ENCODE results near the gene CCDC167. TPM values are rescaled to one million over a fixed set of nuclear protein-coding genes. Genes with fewer than 3 reads are reported as not detected.

The CCDC167 gene
- total RNA-seq, 2 experiments from 2014 or later, result 53.4 to 57.1 TPM

DNA sequence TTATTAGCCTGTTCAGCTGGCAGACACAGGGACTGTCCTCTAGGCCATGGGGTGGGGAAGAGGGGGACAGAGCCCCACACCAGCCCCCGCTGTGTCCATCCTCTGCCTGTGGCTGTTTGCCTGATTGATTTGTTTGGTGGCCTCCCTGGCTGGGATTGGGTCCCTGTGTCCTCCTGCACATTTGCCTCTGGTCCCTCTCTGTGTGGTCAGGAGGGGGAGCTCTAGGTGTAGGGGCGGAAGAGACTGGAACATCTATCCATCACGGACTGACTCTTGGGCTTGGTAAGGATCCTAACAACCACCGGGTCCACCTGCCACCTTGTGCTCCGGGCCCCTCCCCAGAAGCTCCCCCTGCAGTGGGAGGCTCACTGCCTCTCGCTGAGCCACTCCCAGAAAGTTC is 38.4 kb upstream of the CCDC167 start:
- Mint-ChIP-seq H3K4me3 (no peak overlapping the region), H3K9me3 (no peaks in the 10 kb centered on the region), H3K36me3 (ENCODE audit: low read depth) (no peaks in the 10 kb centered on the region), H3K27me3 (ENCODE audit: low read depth) (no peaks in the 10 kb centered on the region), H3K27ac (no peak overlapping the region), H3K4me1 (ENCODE audit: low read depth) (peaks cover 8% of the 10 kb centered on the region)
- DNase-seq, result no peak
- CTCF ChIA-PET, result interaction anchor here (0.6 to 4.9 kb wide), 6 partner anchors 10 to 115 kb away, joined by 3 to 44 read pairs (median 5); no protein-coding TSS in a partner anchor
- intact Hi-C loops (cut with micrococcal nuclease), result no loop called here

DNA sequence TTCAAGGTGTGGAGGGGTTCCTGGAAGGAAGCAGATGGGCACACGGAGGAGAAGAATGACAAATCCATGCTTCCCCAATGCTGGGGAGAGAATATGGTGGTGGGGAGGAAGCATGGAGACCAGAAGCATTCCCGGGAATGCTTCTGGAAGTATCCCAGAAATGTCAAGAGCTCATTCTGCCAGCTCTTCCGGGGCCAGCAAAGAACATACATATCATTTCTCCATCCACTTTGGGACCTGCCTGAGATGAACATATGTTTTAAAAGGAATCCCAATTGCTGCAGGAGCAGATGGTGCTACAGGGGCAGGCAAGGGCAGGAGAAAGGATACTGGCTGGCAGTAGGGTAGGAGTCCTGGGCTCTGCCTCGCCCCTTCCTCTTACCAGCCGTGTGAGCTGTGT is 37.9 kb upstream of the CCDC167 start:
- DNase-seq, result no peak
- H3K4me3 Mint-ChIP-seq, result no peak overlapping the region

DNA sequence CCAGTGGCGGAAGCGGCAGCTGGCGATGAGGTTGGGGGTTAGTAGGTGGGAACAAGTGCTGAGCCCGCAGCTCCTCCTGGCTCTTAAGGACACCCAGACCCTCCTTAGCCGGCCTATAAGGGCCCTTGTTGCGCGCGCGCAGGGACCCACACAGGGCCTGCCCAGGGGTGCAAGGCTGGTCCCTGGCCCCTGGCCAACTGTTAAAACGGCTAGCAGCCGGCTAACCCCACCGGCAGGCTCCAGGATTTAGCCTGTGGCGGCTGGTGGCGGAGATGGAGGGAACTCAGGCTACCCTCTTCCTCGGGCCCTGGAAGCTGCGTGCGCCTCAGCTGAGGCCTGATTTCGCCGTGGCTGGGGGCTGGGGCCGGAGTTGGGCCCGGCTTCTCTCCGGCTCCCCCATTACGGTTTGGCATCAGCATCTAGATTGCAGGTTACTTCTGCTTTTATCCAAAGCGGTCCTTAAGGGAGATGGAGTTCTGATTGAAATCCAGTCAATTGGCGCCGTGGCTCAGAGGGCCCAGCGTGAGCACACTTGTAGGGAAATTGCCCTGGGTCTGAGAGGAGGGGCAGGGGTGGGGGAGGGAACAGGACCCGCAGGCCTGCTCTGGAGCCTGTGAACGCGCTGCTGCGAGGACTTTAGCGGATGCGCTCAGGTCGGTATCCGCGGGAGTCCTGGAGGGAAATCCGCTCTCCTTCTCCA is 36.9 kb upstream of the CCDC167 start:
- Mint-ChIP-seq H3K4me1 (ENCODE audit: low read depth) (peaks cover 8% of the 10 kb centered on the region), H3K27ac (no peak overlapping the region), H3K4me3 (no peak overlapping the region), H3K36me3 (ENCODE audit: low read depth) (no peaks in the 10 kb centered on the region), H3K9me3 (no peaks in the 10 kb centered on the region), H3K27me3 (ENCODE audit: low read depth) (no peaks in the 10 kb centered on the region)
- intact Hi-C loops (cut with micrococcal nuclease), result loop anchor here (2.0 kb wide), 1 partner anchor 30 kb away; no protein-coding TSS in a partner anchor
- DNase-seq, result no peak
- CTCF ChIA-PET, result interaction anchor here (0.7 to 4.9 kb wide), 4 partner anchors 19 to 153 kb away, joined by 3 to 44 read pairs (median 6); no protein-coding TSS in a partner anchor

More for the DNA sequence above, 37.9 kb upstream of the CCDC167 start:
- intact Hi-C loops (cut with micrococcal nuclease), result loop anchor here (2.0 kb wide), 1 partner anchor 29 kb away; no protein-coding TSS in a partner anchor
- Mint-ChIP-seq H3K4me1 (ENCODE audit: low read depth) (peaks cover 8% of the 10 kb centered on the region), H3K9me3 (no peaks in the 10 kb centered on the region), H3K27me3 (ENCODE audit: low read depth) (no peaks in the 10 kb centered on the region), H3K27ac (no peak overlapping the region), H3K36me3 (ENCODE audit: low read depth) (no peaks in the 10 kb centered on the region)
- CTCF ChIA-PET, result interaction anchor here (0.7 to 4.9 kb wide), 4 partner anchors 11 to 116 kb away, joined by 3 to 44 read pairs (median 8); no protein-coding TSS in a partner anchor

DNA sequence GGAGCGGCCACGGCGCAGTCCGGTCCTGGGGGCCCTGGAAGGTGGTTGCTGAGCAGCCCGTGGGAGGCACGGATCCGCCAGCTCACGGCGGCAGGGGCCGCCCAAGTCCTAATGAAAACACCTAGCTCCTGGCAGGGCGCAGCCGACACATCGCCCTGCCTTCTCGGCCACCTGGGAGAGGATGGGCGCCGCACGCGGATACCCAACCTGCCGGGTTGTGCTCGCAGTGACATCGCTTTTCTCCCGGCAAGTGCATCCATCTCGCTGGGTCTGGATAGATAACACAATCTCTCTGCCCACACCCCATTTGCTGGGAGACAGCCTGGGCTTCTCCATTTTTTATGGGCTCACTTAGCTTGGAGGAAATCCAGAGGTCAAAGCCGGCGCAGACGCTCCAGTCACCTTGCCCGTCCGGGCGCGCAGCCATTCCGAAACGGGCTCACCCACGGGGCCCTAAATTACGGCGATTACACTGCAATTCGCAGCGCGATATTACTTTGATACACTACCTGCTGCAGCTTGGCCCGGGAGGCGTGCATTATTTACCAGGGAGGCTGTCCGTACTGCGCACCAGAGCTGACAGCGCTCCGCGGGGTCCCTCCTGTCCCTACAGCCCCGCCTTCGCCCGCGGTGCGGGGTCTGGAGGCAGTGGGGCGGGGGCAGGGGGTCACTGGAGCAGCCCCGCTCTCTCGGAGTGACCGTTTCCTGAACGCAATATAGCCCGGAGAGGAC is 36.2 kb upstream of the CCDC167 start:
- peaks cover 8% of the 10 kb centered on the region for H3K4me1 Mint-ChIP-seq (ENCODE audit: low read depth)
- DNase-seq, result peak; percentile 45
- no peaks in the 10 kb centered on the region for H3K9me3 Mint-ChIP-seq
- H3K36me3 Mint-ChIP-seq (ENCODE audit: low read depth), result no peaks in the 10 kb centered on the region
- H3K27ac Mint-ChIP-seq, result no peak overlapping the region
- peak overlapping the region; percentile 51 for H3K4me3 Mint-ChIP-seq
- CTCF ChIA-PET, result interaction anchor here (0.6 to 4.9 kb wide), 6 partner anchors 18 to 1150 kb away, joined by 3 to 44 read pairs (median 3); no protein-coding TSS in a partner anchor
- H3K27me3 Mint-ChIP-seq (ENCODE audit: low read depth), result no peaks in the 10 kb centered on the region
- intact Hi-C loops (cut with micrococcal nuclease), result loop anchor here (2.0 kb wide), 2 partner anchors 17 to 31 kb away; no protein-coding TSS in a partner anchor

DNA sequence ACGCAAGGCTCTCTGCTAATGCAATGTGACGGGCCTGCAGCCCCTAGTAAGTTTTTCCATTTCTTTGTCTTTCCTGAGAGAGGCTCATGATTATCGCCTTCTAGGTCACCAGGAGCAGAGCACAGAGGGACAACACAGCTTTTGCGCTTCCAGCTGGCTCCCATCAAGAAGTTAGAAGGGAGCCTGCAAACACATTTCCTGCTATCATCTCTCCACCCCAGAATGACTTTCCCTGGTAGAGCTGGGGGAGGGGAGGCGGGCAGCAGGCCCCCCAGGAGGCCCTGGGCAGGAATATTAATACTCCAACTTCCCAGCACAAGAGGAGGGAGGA is 35.7 kb upstream of the CCDC167 start:
- Mint-ChIP-seq H3K4me3 (no peak overlapping the region), H3K36me3 (ENCODE audit: low read depth) (no peaks in the 10 kb centered on the region), H3K9me3 (no peaks in the 10 kb centered on the region), H3K4me1 (ENCODE audit: low read depth) (peaks cover 8% of the 10 kb centered on the region), H3K27ac (no peak overlapping the region), H3K27me3 (ENCODE audit: low read depth) (no peaks in the 10 kb centered on the region)
- CTCF ChIA-PET, result interaction anchor here (0.6 to 4.9 kb wide), 5 partner anchors 18 to 1151 kb away, joined by 3 to 44 read pairs (median 3); no protein-coding TSS in a partner anchor
- intact Hi-C loops (cut with micrococcal nuclease), result loop anchor here (2.0 kb wide), 1 partner anchor 17 kb away; no protein-coding TSS in a partner anchor
- no peak for DNase-seq

DNA sequence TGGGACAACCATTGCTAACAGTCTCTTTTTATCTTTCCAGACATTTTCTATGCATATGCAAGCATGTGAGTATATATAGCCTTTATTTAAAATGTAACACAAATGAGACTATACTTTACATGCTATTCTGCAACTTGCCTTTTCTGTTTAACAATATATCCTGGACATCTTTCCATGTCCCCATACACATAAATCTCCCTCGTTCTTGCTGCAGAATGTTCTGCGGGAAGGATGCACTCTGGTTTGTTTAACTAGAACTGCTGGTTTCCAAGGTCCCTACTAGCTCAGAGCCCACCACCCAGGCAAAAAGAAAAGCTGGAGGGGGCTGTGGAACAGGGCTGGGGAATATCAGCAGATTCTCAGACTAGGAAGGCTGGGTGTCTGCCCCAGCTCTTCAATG is 35.2 kb upstream of the CCDC167 start:
- DNase-seq, result no peak
- intact Hi-C loops (cut with micrococcal nuclease), result loop anchor here (2.0 kb wide), 1 partner anchor 18 kb away; no protein-coding TSS in a partner anchor
- Mint-ChIP-seq H3K4me1 (ENCODE audit: low read depth) (peaks cover 8% of the 10 kb centered on the region), H3K27ac (no peak overlapping the region), H3K9me3 (no peaks in the 10 kb centered on the region), H3K4me3 (no peak overlapping the region), H3K27me3 (ENCODE audit: low read depth) (no peaks in the 10 kb centered on the region), H3K36me3 (ENCODE audit: low read depth) (no peaks in the 10 kb centered on the region)
- CTCF ChIA-PET, result interaction anchor here (0.5 to 4.9 kb wide), 5 partner anchors 17 to 158 kb away, joined by 3 to 44 read pairs (median 3); no protein-coding TSS in a partner anchor

DNA sequence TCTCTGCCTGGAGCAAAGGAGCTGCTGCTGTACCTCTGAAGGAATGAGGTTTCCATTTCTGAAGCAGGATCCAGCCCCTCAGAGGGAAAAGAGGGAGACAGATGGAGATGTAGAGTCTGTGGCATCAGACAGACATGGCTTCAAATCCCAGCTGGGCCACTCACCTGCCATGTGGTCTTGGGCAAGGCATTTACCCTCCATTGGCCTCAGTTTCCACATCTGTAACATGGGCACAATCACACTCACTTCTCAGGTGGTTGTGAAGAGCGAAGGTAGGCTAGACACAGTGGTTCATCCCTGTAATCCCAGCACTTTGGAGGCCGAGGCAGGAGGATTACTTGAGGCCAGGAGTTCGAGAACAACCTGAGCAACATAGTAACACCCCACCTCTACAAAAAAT is 32.4 kb upstream of the CCDC167 start:
- DNase-seq, result no peak
- no peaks in the 10 kb centered on the region for H3K36me3 Mint-ChIP-seq (ENCODE audit: low read depth)
- no peak overlapping the region for H3K27ac Mint-ChIP-seq
- H3K4me1 Mint-ChIP-seq (ENCODE audit: low read depth), result peaks cover 9% of the 10 kb centered on the region
- H3K4me3 Mint-ChIP-seq, result no peak overlapping the region
- H3K27me3 Mint-ChIP-seq (ENCODE audit: low read depth), result no peaks in the 10 kb centered on the region
- no peaks in the 10 kb centered on the region for H3K9me3 Mint-ChIP-seq
- intact Hi-C loops (cut with micrococcal nuclease), result no loop called here
- CTCF ChIA-PET, result interaction anchor here (0.6 to 1.1 kb wide), 3 partner anchors 13 to 34 kb away, joined by 3 to 5 read pairs (median 3); no protein-coding TSS in a partner anchor

DNA sequence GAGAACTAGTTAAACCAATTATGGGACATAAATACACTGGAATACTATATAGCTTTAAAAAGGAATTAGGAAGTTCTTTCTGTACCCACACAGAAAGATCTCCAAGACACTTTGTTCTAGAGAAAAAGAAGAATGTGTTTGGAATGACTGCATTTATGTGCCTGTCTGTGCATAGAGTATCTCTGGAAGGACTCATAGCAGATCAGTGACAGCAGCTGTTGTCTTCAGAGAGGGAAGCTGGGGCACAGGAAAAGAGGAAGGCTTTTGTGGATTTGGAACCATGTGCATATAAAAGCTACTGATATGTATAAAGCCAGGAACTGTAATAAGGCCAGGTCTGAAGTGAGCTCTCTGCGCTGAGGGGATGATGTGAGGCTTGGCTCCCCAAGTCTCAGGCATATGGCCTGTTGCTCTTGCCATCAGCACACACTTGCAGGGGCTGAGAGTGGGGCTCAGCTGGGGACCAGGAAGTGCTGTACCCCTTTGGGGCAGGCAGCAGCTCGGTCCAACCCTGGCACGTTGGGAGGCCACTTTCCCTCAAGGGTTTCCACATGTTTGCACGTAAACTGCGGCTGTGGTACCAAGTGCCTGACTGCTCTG is 31.8 kb upstream of the CCDC167 start:
- H3K4me1 Mint-ChIP-seq (ENCODE audit: low read depth), result peaks cover 14% of the 10 kb centered on the region

DNA sequence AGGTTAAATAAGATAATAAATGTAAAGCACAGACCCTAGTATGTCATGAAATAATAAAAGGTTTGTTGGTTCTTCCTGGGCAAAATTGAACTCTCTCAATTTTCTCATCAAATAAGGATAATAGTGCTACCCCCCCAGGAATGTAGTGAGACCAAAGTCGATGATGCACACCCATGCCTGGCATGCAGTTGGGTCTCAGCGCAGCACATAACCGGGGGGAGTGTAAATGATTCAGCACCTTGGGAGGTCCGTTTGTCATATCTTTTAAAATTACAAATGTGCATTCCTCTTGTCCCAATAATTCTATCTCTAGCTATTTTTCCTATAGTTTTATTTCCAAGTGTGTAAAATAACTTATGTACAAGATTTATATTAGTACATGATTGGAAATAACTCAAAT is 31.3 kb upstream of the CCDC167 start:
- intact Hi-C loops (cut with micrococcal nuclease), result no loop called here
- Mint-ChIP-seq H3K36me3 (ENCODE audit: low read depth) (no peaks in the 10 kb centered on the region), H3K4me1 (ENCODE audit: low read depth) (peaks cover 15% of the 10 kb centered on the region), H3K27ac (no peak overlapping the region), H3K4me3 (no peak overlapping the region), H3K27me3 (ENCODE audit: low read depth) (no peaks in the 10 kb centered on the region), H3K9me3 (no peaks in the 10 kb centered on the region)
- CTCF ChIA-PET, result interaction anchor here (0.6 to 2.9 kb wide), 3 partner anchors 12 to 35 kb away, joined by 3 to 15 read pairs (median 3); no protein-coding TSS in a partner anchor
- no peak for DNase-seq

More for the DNA sequence above, 31.8 kb upstream of the CCDC167 start:
- no peaks in the 10 kb centered on the region for H3K36me3 Mint-ChIP-seq (ENCODE audit: low read depth)
- no peak overlapping the region for H3K27ac Mint-ChIP-seq
- intact Hi-C loops (cut with micrococcal nuclease), result no loop called here
- no peaks in the 10 kb centered on the region for H3K9me3 Mint-ChIP-seq
- no peak for DNase-seq
- CTCF ChIA-PET, result interaction anchor here (0.6 to 2.9 kb wide), 4 partner anchors 13 to 35 kb away, joined by 3 to 15 read pairs (median 4); no protein-coding TSS in a partner anchor
- H3K4me3 Mint-ChIP-seq, result no peak overlapping the region
- H3K27me3 Mint-ChIP-seq (ENCODE audit: low read depth), result no peaks in the 10 kb centered on the region

DNA sequence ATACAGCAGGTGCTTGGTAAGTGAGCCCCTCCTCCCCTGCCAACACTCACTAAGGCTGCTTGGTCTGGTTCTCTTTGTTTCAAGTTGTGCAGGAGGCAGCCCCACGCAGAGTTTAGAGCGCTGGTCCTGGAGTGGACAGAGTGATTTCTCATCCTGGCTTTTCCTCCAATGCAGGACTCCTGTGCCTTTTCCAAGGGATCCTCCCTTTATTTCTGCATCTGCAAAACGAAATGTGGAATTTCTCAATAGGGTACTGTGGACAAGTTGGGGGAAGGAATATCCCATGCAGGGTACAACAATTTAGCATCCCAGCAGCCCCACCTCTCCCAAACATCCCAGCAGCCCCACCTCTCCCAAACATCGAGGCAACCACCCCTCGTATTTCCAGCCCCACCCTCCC is 30.6 kb upstream of the CCDC167 start:
- Mint-ChIP-seq H3K4me3 (no peak overlapping the region), H3K4me1 (ENCODE audit: low read depth) (peaks cover 15% of the 10 kb centered on the region), H3K27me3 (ENCODE audit: low read depth) (no peaks in the 10 kb centered on the region), H3K27ac (no peak overlapping the region), H3K36me3 (ENCODE audit: low read depth) (no peaks in the 10 kb centered on the region), H3K9me3 (no peaks in the 10 kb centered on the region)
- intact Hi-C loops (cut with micrococcal nuclease), result no loop called here
- CTCF ChIA-PET, result interaction anchor here (2.9 kb wide), 1 partner anchor 36 kb away, joined by 15 read pairs; no protein-coding TSS in a partner anchor
- DNase-seq, result no peak

DNA sequence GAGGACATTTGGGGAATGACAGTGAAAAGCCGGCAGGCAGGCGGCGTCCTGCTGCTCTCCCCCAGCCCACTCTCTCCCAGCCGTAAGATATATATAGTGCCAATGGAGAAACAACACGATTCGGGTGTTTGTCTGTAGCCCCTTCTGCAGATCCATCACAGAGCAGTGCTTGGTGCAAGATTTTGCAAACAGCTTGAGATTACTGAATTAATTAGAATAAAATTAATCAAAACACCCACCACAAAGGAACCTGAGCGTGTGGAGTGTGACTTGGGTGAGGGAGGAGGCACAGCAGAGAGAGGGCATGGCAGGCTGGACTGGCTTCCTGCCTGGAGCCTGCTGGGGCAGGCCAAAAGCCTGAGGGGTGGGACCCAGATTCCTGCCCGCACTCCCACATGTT is 28.8 kb upstream of the CCDC167 start:
- no peaks in the 10 kb centered on the region for H3K27me3 Mint-ChIP-seq (ENCODE audit: low read depth)
- peaks cover 19% of the 10 kb centered on the region for H3K4me1 Mint-ChIP-seq (ENCODE audit: low read depth)
- no peaks in the 10 kb centered on the region for H3K9me3 Mint-ChIP-seq
- no peak overlapping the region for H3K27ac Mint-ChIP-seq
- H3K36me3 Mint-ChIP-seq (ENCODE audit: low read depth), result no peaks in the 10 kb centered on the region
- no peak overlapping the region for H3K4me3 Mint-ChIP-seq
- DNase-seq, result no peak
- intact Hi-C loops (cut with micrococcal nuclease), result no loop called here
- CTCF ChIA-PET, result interaction anchor here (2.9 kb wide), 1 partner anchor 38 kb away, joined by 15 read pairs; no protein-coding TSS in a partner anchor

All from activated naive CD4-positive, alpha-beta T cell treated with anti-CD3 and anti-CD28 coated beads for 36 hours (primary cell).